SK-N-SH (cell line): ENCODE results near the gene NPFFR2. TPM values are rescaled to one million over a fixed set of nuclear protein-coding genes. Genes with fewer than 3 reads are reported as not detected.

Source experiments
- CTCF ChIA-PET: fragments of 300-600, 350-600 bp; formaldehyde crosslinking; extraction: SDS; loops from one replicate; lab custom pipeline; 2021; lab: Yijun Ruan, JAX
- POLR2A ChIA-PET: fragments of 350-600 bp; sonication (Branson Sonifier 250); formaldehyde crosslinking; extraction: SDS; loops from one replicate; lab custom pipeline; 2020; ENCODE audit warnings: antibody characterized with exemption, inconsistent platforms; lab: Yijun Ruan, JAX
- DNase-seq: peaks from one replicate; pipeline ENCODE4 v3.0.0; 2012
- H2AFZ ChIP-seq: fragments of 200-600 bp; sonication (generic); 2 replicates; pipeline ENCODE4 v1.8.1; 2016; ENCODE audit warnings: antibody characterized with exemption, mild to moderate bottlenecking, low read depth
- H3F3A ChIP-seq: fragments of 200-600 bp; sonication (generic); replicated peaks from 2 replicates; pipeline ENCODE3; 2016; ENCODE audit warnings: antibody characterized with exemption, mild to moderate bottlenecking; ENCODE audit not compliant: insufficient read depth
- H3K27ac ChIP-seq, 2 experiments: fragments of 200-500 bp in 1 of 2; fragments of 200-600 bp in 1 of 2; sonication (Bioruptor generic) in 1 of 2; sonication (generic), shearing (Covaris generic) in 1 of 2; 2 replicates each; pipeline versions ENCODE4 v1.5.1 to v1.6.1; 2014 to 2016; ENCODE audit warnings: low read depth in 2 of 2, inconsistent platforms in 1 of 2, low read length in 1 of 2, mild to moderate bottlenecking in 1 of 2, mixed read lengths in 1 of 2
- H3K27me3 ChIP-seq: fragments of 200-600 bp; sonication (generic), shearing (Covaris generic); 2 replicates; pipeline ENCODE4 v1.6.1; 2016; ENCODE audit warnings: mixed run types; ENCODE audit not compliant: insufficient read depth
- H3K36me3 ChIP-seq, 2 experiments: fragments of 200-500 bp in 1 of 2; fragments of 200-600 bp in 1 of 2; sonication (Bioruptor generic) in 1 of 2; sonication (generic) in 1 of 2; replicated peaks in 1 of 2; 2 replicates each; pipeline versions ENCODE3 to v1.5.1; 2014 to 2016; ENCODE audit warnings: low read length in 1 of 2, mild to moderate bottlenecking in 1 of 2; ENCODE audit not compliant: insufficient read depth in 2 of 2, control insufficient read depth in 1 of 2
- H3K4me1 ChIP-seq, 2 experiments: fragments of 200-500 bp in 1 of 2; fragments of 200-600 bp in 1 of 2; sonication (Bioruptor generic) in 1 of 2; sonication (generic), shearing (Covaris generic) in 1 of 2; 2 replicates each; pipeline versions ENCODE4 v1.5.1 to v1.6.1; 2014 to 2016; ENCODE audit warnings: low read depth in 1 of 2, low read length in 1 of 2, mixed run types in 1 of 2; ENCODE audit not compliant: insufficient read depth in 2 of 2, control insufficient read depth in 1 of 2
- H3K4me2 ChIP-seq: fragments of 200-600 bp; sonication (generic), shearing (Covaris generic); 2 replicates; pipeline ENCODE4 v1.6.1; 2017; ENCODE audit warnings: mixed run types
- H3K4me3 ChIP-seq, 2 experiments: fragments of 200-500 bp in 1 of 2; fragments of 200-600 bp in 1 of 2; sonication (Bioruptor generic) in 1 of 2; sonication (generic), shearing (Covaris generic) in 1 of 2; 2 replicates each; pipeline versions ENCODE4 v1.5.1 to v1.8.1; 2014 to 2016; ENCODE audit warnings: low read depth in 2 of 2, inconsistent platforms in 1 of 2, low read length in 1 of 2, mild to moderate bottlenecking in 1 of 2, mixed read lengths in 1 of 2, moderate library complexity in 1 of 2
- H3K79me2 ChIP-seq: fragments of 200-600 bp; sonication (generic); 2 replicates; pipeline ENCODE4 v1.8.1; 2017; ENCODE audit warnings: mild to moderate bottlenecking; ENCODE audit not compliant: insufficient read depth
- H3K9ac ChIP-seq: fragments of 200-600 bp; sonication (generic); 2 replicates; pipeline ENCODE4 v1.6.1; 2017; ENCODE audit warnings: mixed run types
- H3K9me2 ChIP-seq: fragments of 200-600 bp; sonication (generic); 2 replicates; pipeline ENCODE4 v1.6.1; 2017; ENCODE audit warnings: mixed run types
- H3K9me3 ChIP-seq: fragments of 200-600 bp; sonication (generic); 2 replicates; pipeline ENCODE4 v1.6.1; 2017; ENCODE audit warnings: mixed run types, mild to moderate bottlenecking, moderate library complexity
- H4K20me1 ChIP-seq: fragments of 200-600 bp; sonication (generic); 2 replicates; pipeline ENCODE4 v1.6.1; 2017; ENCODE audit warnings: mild to moderate bottlenecking, mixed run types; ENCODE audit not compliant: insufficient read depth
- ELF1 ChIP-seq: IDR thresholded peaks from 2 replicates; pipeline ENCODE4 v1.4.0; 2012
- FOSL2 ChIP-seq: IDR thresholded peaks from 2 replicates; pipeline ENCODE4 v1.4.0; 2012; ENCODE audit warnings: low read depth, mild to moderate bottlenecking, moderate library complexity, borderline replicate concordance
- FOXM1 ChIP-seq: IDR thresholded peaks from 2 replicates; pipeline ENCODE4 v1.4.0; 2012; ENCODE audit warnings: low read depth, mild to moderate bottlenecking
- GATA2 ChIP-seq: sonication (generic); formaldehyde crosslinking; IDR thresholded peaks from 2 replicates; pipeline ENCODE4 v1.5.0; 2020; ENCODE audit warnings: mild to moderate bottlenecking, missing genetic modification reagents
- JUND ChIP-seq: IDR thresholded peaks from 2 replicates; pipeline ENCODE4 v1.4.0; 2012
- MEF2A ChIP-seq: IDR thresholded peaks from 2 replicates; pipeline ENCODE4 v1.4.0; 2012; ENCODE audit warnings: low read depth, borderline replicate concordance
- MXI1 ChIP-seq: IDR thresholded peaks from 2 replicates; pipeline ENCODE4 v1.6.1; 2012; ENCODE audit warnings: mild to moderate bottlenecking, low read depth, low read length, improper control_type of control experiment
- NRF1 ChIP-seq: IDR thresholded peaks from 2 replicates; pipeline ENCODE4 v1.6.1; 2012; ENCODE audit warnings: low read depth, mild to moderate bottlenecking, low read length
- POLR2AphosphoS5 ChIP-seq: IDR thresholded peaks from 2 replicates; pipeline ENCODE4 v1.6.1; 2012; ENCODE audit warnings: low read depth, low read length
- RAD21 ChIP-seq: IDR thresholded peaks from 2 replicates; pipeline ENCODE4 v1.6.1; 2012; ENCODE audit warnings: mild to moderate bottlenecking, low read length
- RCOR1 ChIP-seq: fragments of 150-350 bp; IDR thresholded peaks from 2 replicates; pipeline ENCODE4 v1.6.1; 2017; ENCODE audit warnings: antibody characterized with exemption, low read length
- RFX5 ChIP-seq: IDR thresholded peaks from 2 replicates; pipeline ENCODE4 v1.6.1; 2012; ENCODE audit warnings: mild to moderate bottlenecking, improper control_type of control experiment, low read length
- RXRA ChIP-seq: IDR thresholded peaks from 2 replicates; pipeline ENCODE4 v1.4.0; 2012; ENCODE audit warnings: low read depth, mild to moderate bottlenecking, borderline replicate concordance
- TAF1 ChIP-seq: IDR thresholded peaks from 2 replicates; pipeline ENCODE4 v1.6.1; 2012; ENCODE audit warnings: low read depth, mild to moderate bottlenecking, low read length, moderate library complexity, borderline replicate concordance
- TCF12 ChIP-seq: IDR thresholded peaks from 2 replicates; pipeline ENCODE4 v1.4.0; 2012
- TEAD4 ChIP-seq: IDR thresholded peaks from 2 replicates; pipeline ENCODE4 v1.4.0; 2012; ENCODE audit warnings: mild to moderate bottlenecking, borderline replicate concordance; ENCODE audit not compliant: insufficient read depth
- WGBS: methylation state at CpG from one replicate; pipeline ENCODE4 v1.1.6; 2017; ENCODE audit warnings: low lambda C conversion rate; 5-methylcytosine and 5-hydroxymethylcytosine counted together
- polyA plus RNA-seq, 3 experiments: library from polyadenylated mRNA; depleted of rRNA; stranded (reverse); fragments of >200 nt; gene quantifications; 2 replicates each; pipeline ENCODE4 v1.2.3, GENCODE V29; 2012
- TF ChIP-seq, protein P1 (sequence below): IDR thresholded peaks from 2 replicates; pipeline ENCODE4 v1.4.0; 2012; ENCODE audit warnings: low read depth, borderline replicate concordance
- TF ChIP-seq, protein P2 (sequence below): IDR thresholded peaks from 2 replicates; pipeline ENCODE4 v1.6.1; 2012; ENCODE audit warnings: mild to moderate bottlenecking, low read depth, low read length, moderate library complexity
- TF ChIP-seq, protein P3 (sequence below): IDR thresholded peaks from 2 replicates; pipeline ENCODE4 v1.4.0; 2012; ENCODE audit warnings: low read depth

NPFFR2 gene
- polyA plus RNA-seq, 1 of the 3 experiments (the other 2 are of a cell fraction) = 6.2 TPM

DNA sequence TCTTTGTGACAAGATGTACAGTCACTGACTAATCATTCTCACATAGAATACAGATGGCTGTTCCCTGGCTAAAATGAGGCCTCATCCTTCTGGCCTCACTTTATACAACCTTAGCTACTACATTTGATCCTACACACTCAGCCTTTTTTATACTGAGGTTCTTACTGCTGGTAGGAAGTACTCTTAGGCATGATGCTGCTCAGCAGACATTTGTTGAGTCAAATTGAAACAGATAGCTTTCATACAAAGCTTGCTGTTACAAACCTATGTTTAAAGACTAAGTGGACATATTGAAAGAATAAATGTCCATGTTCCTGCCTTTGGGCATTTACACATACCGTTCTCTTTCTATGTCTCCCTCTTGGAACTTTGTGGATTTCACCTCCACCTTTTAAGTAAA is 154.9 kb downstream of the NPFFR2 start:
- no peak overlapping the region for H2AFZ ChIP-seq
- no peak overlapping the region for H3K27ac ChIP-seq
- no peaks in the 10 kb centered on the region for H3F3A ChIP-seq
- POLR2A ChIA-PET = no interaction called here
- H3K79me2 ChIP-seq = no peaks in the 10 kb centered on the region
- no peak overlapping the region for H3K4me3 ChIP-seq
- no peaks in the 10 kb centered on the region for H4K20me1 ChIP-seq
- no peak overlapping the region for H3K9ac ChIP-seq
- TF ChIP-seq, protein P1, sequence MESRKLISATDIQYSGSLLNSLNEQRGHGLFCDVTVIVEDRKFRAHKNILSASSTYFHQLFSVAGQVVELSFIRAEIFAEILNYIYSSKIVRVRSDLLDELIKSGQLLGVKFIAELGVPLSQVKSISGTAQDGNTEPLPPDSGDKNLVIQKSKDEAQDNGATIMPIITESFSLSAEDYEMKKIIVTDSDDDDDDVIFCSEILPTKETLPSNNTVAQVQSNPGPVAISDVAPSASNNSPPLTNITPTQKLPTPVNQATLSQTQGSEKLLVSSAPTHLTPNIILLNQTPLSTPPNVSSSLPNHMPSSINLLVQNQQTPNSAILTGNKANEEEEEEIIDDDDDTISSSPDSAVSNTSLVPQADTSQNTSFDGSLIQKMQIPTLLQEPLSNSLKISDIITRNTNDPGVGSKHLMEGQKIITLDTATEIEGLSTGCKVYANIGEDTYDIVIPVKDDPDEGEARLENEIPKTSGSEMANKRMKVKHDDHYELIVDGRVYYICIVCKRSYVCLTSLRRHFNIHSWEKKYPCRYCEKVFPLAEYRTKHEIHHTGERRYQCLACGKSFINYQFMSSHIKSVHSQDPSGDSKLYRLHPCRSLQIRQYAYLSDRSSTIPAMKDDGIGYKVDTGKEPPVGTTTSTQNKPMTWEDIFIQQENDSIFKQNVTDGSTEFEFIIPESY = no peak
- TF ChIP-seq MEF2A = no peak
- TF ChIP-seq NRF1 = no peak
- no peak for TF ChIP-seq POLR2AphosphoS5
- no peak for TF ChIP-seq FOXM1
- TF ChIP-seq JUND = no peak
- no peak for TF ChIP-seq RAD21
- TF ChIP-seq TCF12 = no peak
- TF ChIP-seq TEAD4 = no peak
- no peak for TF ChIP-seq TAF1
- TF ChIP-seq, protein P2, sequence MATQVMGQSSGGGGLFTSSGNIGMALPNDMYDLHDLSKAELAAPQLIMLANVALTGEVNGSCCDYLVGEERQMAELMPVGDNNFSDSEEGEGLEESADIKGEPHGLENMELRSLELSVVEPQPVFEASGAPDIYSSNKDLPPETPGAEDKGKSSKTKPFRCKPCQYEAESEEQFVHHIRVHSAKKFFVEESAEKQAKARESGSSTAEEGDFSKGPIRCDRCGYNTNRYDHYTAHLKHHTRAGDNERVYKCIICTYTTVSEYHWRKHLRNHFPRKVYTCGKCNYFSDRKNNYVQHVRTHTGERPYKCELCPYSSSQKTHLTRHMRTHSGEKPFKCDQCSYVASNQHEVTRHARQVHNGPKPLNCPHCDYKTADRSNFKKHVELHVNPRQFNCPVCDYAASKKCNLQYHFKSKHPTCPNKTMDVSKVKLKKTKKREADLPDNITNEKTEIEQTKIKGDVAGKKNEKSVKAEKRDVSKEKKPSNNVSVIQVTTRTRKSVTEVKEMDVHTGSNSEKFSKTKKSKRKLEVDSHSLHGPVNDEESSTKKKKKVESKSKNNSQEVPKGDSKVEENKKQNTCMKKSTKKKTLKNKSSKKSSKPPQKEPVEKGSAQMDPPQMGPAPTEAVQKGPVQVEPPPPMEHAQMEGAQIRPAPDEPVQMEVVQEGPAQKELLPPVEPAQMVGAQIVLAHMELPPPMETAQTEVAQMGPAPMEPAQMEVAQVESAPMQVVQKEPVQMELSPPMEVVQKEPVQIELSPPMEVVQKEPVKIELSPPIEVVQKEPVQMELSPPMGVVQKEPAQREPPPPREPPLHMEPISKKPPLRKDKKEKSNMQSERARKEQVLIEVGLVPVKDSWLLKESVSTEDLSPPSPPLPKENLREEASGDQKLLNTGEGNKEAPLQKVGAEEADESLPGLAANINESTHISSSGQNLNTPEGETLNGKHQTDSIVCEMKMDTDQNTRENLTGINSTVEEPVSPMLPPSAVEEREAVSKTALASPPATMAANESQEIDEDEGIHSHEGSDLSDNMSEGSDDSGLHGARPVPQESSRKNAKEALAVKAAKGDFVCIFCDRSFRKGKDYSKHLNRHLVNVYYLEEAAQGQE = no peak
- TF ChIP-seq ELF1 = no peak
- TF ChIP-seq RFX5 = no peak
- TF ChIP-seq MXI1 = no peak
- no peak for TF ChIP-seq GATA2 (CRISPR knock-in tag)
- TF ChIP-seq RXRA = no peak
- TF ChIP-seq RCOR1 = no peak
- no peak for TF ChIP-seq FOSL2
- TF ChIP-seq, protein P3, sequence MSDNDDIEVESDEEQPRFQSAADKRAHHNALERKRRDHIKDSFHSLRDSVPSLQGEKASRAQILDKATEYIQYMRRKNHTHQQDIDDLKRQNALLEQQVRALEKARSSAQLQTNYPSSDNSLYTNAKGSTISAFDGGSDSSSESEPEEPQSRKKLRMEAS = no peak
- H3K36me3 ChIP-seq = no peaks in the 10 kb centered on the region
- DNase-seq = no peak
- H3K4me2 ChIP-seq = no peak overlapping the region
- CTCF ChIA-PET = no interaction called here
- 10% methylated on average over 1 of the region's 1 CpG for WGBS
- H3K4me1 ChIP-seq = no peaks in the 10 kb centered on the region
- no peaks in the 10 kb centered on the region for H3K9me2 ChIP-seq
- H3K27me3 ChIP-seq = no peaks in the 10 kb centered on the region
- no peaks in the 10 kb centered on the region for H3K9me3 ChIP-seq
